Activated naive CD4-positive, alpha-beta T cell treated with anti-CD3 and anti-CD28 coated beads, Interleukin-2, amount 50 U/mL, for 72 hours (primary cell): ENCODE data around the gene CSH2. TPM values are rescaled to one million over a fixed set of nuclear protein-coding genes. Genes with fewer than 3 reads are reported as not detected.
"Not testable (repeated sequence)": the region's sequence is repeated elsewhere in the genome, so short reads cannot be mapped to it uniquely, and the experiment has no call there.

Source experiments
- ATAC-seq, 2 donors: fragments of 150-1000 bp; cut with Tn5 transposase; 2 replicates each; pipeline ENCODE4 v1.10.0; 2021; ENCODE audit warnings: mild to moderate bottlenecking in 2 of 2, moderate library complexity in 2 of 2
- DNase-seq, 2 donors: peaks; one replicate each; pipeline ENCODE4 v3.0.0; 2021 to 2022; ENCODE audit warnings: low spot score in 2 of 2
- H3K27ac Mint-ChIP-seq, 2 donors: one replicate each; pipeline ENCODE4 v1.8.0; 2022; ENCODE audit warnings: mild to moderate bottlenecking in 2 of 2, mixed read lengths in 2 of 2
- H3K36me3 Mint-ChIP-seq, 2 donors: one replicate each; pipeline ENCODE4 v1.8.0; 2022; ENCODE audit warnings: mixed read lengths in 2 of 2
- H3K9me3 Mint-ChIP-seq, 2 donors: one replicate each; pipeline ENCODE4 v1.8.0; 2022; ENCODE audit warnings: mixed read lengths in 2 of 2
- total RNA-seq, 2 donors: library from RNA; stranded (reverse); gene quantifications; one replicate each; pipeline ENCODE4 v1.2.3, GENCODE V29; 2022

Gene CSH2
- total RNA-seq, 2 donors from 2014 or later, result 2.2 to 2.4 TPM

DNA sequence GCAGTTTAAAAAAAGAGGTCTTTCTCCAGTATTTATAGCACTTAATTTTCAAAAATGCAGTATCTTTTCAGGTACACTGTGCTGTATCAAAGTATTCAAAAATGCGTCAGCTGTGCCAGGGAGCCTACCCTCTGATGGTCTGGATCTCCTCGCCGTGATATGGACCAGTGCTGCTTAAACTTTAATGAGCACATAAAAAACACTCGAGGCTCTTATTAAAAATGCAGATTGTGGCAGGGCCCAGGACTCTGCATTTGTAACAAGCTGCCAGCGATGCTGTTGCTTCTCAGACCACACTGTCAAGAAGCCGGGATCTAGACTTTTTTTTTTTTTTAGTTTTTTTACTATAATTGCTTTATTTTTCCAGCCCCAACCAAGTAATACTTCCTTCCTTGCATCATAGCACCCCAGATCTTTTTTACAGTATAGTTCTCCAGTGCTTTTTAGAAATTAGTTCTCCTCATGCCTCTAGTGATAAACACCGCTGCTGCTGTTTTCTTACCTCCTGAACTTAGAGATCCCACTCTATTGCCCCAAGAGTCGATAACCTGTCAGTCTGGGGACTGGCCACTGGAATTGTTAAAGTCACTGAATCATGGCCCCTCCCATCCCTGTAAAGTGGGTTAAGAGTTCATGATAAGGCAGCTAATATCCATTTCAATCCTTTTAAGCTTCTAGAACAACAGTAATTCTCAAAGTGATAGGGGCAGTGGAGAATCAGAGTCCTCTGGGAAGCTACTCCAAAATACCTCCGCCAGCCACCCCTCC lies 29.4 kb downstream of the CSH2 start:
- Mint-ChIP-seq H3K27ac (peak overlapping the region; percentile 94 to 97), H3K9me3 (peaks cover 7 to 10% of the 10 kb centered on the region in 2 donors), H3K36me3 (peaks cover 26 to 28% of the 10 kb centered on the region in 2 donors)
- ATAC-seq (no peak), DNase-seq (no peak)

DNA sequence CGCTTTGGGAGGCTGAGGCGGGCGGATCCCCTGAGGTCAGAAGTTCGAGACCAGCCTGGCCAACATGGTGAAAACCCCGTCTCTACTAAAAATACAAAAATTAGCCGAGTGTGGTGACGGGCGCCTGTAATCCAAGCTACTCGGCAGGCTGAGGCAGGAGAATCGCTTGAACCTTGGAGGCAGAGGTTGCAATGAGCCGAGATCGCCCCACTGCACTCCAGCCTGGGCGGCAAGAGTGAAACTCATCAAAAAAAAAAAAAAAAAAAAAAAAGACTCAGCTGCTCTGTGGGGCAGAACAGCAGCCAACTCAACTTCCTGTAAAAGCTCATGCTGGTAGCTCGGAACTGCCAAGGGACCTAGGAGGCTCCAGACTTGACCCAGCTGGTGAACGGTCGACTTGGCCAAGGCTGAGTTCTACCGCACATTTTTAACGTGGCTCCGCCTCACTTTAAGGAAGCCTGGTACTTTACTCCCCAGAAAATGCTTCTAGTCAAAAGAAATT lies 30.0 kb downstream of the CSH2 start:
- ATAC-seq, result peak; percentile 19 to 30
- peaks cover 26 to 28% of the 10 kb centered on the region in 2 donors for H3K36me3 Mint-ChIP-seq

DNA sequence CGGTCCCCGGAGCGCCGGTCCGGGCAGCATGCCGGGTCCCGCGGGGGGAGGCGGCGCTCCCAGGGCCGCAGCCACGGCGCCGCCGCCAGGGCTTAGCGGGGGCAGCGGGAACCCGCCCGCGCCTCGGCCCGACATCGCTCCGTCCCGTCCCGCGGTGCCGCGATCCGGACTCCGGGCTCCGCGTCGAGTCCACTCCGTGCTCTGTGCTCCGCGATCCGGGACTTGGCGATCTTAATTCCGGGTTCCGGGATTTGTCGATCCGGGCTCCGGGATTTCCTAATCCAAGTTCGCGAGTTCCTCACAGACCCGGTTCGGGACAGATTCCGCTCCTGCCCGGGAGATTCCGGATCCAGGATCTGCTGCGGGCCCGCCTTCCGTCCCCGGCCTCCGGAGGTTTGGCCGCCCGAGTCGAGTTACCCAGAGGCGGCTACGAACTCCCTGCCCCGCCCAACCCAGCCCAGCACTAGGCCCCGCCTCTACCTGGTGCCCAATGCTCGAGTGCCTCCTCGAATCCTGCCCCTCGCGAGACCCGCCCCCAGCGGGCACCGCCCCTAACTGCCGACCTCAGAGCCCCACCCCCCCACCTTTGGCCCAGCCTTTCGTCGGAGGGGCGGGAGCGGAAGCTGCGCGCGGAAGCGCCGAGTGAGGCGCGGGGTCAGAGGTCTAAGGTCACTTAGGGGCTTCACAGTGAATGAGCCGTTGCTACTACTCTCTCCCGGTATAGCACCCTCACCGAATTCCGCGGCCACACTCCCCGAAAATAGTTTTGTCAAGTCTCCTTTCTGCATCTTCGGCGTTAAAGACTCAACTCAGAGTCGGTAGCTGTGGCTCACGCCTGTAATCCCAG lies 30.7 kb downstream of the CSH2 start, which contains the start of gene SMARCD2:
Gene SMARCD2, minus strand, starts transcription at position 146 of the 847 bp plus-strand sequence. Its CDS starts 11 bp downstream, at position 135.
- Mint-ChIP-seq H3K27ac (peak within 1 kb of the TSS; percentile 94 to 99), H3K9me3 (peaks cover under 1 to 1% of the 10 kb centered on the region in 2 donors), H3K36me3 (peaks cover 20 to 22% of the 10 kb centered on the region in 2 donors)
- DNase-seq (peak; percentile 97 to 99), ATAC-seq (peak; percentile 91 to 93)

More for the DNA sequence above, 30.0 kb downstream of the CSH2 start:
- DNase-seq, H3K9me3 Mint-ChIP-seq: not testable (repeated sequence)
- H3K27ac Mint-ChIP-seq, result peak overlapping the region; percentile 94 to 97

DNA sequence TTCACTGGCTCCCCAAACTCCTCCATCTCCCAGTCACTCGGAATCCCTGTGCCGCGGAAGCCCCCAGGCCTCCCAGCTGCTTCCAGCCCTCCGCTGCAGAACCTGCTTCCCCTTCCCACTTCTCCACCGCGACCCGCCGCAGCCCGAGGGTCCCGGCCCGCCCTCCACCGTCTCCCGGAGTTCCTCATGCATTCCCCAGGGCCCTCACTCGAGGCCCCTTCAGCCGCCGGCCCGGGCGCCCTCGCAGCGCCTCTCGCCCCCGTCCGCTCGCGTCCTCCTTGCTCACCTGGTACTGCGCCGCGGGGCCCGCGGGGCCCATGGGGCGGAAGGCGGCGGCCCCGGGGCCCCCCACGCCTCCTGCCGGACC lies 31.3 kb downstream of the CSH2 start:
- ATAC-seq (peak; percentile 9 to 30), DNase-seq (no peak)
- Mint-ChIP-seq H3K36me3 (peaks cover 19 to 20% of the 10 kb centered on the region in 2 donors), H3K27ac (peak overlapping the region; percentile 94 to 99), H3K9me3 (no peaks in the 10 kb centered on the region)

DNA sequence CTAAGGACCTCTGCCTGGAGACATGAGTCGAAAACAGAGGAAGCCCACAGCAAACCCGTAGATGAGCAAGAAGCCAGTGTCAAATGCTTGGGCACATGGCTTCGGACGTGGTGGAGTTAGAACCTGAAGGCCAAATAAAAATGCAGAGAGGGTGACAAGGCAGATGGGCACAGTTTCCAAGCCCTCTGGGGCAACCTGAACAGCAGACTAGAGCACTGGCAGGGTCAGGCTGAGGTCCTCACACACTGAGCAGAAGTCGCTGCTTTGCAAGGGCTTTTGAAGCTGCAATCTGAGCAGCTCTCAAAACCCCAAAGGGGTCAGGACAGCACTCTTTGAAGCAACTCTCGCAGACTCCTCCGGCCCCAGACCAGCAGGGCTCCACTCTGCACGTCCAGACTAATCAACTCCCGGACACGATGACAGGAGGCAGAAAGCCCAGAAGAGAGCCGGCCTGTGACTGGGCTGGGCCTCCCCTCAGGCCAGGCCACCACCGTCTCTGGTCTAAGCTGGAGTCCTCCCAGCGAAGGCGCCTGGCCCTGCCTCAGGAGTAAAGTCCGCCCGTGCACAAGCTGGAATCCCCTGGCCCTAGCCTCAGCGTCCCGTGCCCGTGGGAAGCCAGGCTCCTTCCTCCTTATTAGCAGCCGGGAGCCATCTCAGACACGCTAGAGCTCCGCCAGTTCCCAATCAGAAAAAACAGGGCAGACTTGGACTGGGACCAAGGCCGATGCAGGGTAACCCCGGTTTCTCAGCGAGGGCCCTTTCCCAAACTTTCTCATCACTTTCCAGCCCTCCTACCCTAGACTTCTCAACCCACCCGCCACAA lies 31.9 kb downstream of the CSH2 start:
- ATAC-seq, result no peak
- H3K27ac Mint-ChIP-seq, result peak overlapping the region; percentile 94 to 99
- peak in 1 of 2 donors; percentile 65 for DNase-seq
- H3K9me3 Mint-ChIP-seq, result no peaks in the 10 kb centered on the region
- H3K36me3 Mint-ChIP-seq, result peaks cover 19 to 20% of the 10 kb centered on the region in 2 donors

DNA sequence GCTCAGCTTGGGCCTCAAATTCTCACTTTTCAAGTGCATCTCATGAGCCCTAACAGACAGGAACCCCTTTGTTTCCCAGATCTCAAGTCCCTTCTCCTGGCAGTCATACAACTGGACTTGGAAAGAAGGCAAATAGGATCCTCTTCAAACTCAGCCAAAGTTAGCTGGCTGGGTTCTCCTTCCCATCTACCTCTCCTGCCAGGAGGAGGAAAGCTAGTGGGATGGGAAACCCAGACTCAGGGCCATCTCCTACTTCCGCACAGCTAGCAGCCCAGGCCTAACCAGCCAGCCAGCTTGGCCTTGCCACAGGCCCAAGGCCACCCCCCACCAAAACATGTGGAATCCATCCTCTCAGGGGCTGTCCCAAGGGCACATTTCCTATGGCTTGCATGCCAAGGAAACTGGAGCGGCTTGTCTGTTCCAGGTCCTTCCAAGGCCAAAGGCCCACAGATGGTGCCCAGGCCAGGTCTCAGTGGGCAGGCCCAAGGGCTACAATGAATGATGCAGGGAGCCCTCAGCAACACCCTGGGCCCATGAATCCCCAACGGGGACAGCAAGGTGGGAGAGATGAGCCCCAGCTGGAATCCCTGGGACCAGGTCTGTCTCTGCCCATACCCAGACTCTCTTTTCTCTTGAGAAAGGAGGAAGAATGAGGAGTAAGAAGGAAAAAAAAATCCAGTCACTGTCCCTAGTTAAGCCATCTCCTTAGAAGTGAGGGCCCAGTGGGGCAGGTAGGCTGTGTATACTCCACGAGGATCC lies 32.7 kb downstream of the CSH2 start:
- ATAC-seq, result no peak

DNA sequence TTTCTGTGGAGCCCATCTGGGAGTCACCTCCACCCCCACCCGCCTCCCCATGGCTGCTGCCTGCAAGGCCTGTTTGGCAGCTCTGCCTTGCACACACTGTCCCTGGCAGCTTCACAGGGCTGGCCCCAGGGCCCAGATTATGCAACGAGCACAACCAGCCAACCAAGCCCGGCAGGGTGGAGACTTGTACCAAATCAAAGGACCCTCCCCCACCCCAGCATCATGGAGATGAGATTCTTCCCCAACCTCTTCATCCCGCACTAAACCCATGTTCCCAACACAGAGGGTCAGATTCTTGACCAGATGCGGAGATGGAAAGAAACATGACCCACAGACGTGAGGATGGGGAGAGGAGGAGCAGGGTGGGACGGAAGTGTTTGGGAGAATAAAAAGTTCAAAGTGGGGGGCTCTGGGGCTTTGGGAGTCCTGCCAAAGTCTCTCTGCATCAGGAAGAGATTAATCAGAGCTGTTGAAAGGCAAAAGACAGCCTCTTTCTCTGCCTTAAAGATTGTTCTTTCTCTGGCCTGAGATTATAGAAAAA lies 34.8 kb downstream of the CSH2 start:
- Mint-ChIP-seq H3K27ac (peak overlapping the region in 1 of 2 donors; percentile 77), H3K36me3 (peaks cover 22 to 33% of the 10 kb centered on the region in 2 donors)

More for the DNA sequence above, 32.7 kb downstream of the CSH2 start:
- no peaks in the 10 kb centered on the region for H3K9me3 Mint-ChIP-seq
- peak overlapping the region; percentile 94 to 96 for H3K27ac Mint-ChIP-seq
- H3K36me3 Mint-ChIP-seq, result peaks cover 19 to 20% of the 10 kb centered on the region in 2 donors
- DNase-seq, result no peak

DNA sequence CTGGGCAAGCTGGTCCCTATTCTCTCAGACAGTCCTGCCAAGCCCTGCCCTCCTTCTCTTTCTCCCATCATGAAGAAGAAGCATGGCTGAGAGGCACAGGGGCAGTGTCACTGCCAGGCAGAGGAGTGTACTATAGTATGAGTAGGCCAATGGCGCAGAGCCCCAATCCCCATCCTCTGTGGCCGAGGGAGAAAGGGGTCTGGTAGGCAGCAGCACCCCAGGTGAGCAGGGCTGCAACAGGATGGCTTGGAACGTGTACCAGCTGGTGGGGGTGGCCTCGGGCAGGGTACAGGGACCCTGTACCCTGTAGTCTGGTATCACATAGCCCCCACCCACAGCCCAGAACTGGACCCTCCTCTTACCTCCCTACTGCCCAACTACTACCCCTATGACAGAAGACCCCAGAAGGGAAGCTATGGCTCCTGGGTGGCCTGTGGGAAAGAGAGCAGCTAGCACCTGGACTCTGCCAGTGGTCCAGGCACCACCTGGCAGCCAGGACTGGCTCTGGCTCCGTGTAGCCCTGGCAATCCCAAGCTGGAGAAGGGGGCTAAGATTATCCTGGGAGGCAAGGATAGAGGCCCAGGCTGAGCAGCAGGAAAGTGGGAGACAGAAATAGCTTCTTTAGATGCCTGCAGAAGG lies 35.4 kb downstream of the CSH2 start:
- Mint-ChIP-seq H3K27ac (peak overlapping the region; percentile 37 to 74), H3K9me3 (no peaks in the 10 kb centered on the region), H3K36me3 (peaks cover 25 to 33% of the 10 kb centered on the region in 2 donors)
- DNase-seq (no peak), ATAC-seq (no peak)

More for the DNA sequence above, 34.8 kb downstream of the CSH2 start:
- DNase-seq, result no peak
- ATAC-seq, result no peak
- no peaks in the 10 kb centered on the region for H3K9me3 Mint-ChIP-seq

DNA sequence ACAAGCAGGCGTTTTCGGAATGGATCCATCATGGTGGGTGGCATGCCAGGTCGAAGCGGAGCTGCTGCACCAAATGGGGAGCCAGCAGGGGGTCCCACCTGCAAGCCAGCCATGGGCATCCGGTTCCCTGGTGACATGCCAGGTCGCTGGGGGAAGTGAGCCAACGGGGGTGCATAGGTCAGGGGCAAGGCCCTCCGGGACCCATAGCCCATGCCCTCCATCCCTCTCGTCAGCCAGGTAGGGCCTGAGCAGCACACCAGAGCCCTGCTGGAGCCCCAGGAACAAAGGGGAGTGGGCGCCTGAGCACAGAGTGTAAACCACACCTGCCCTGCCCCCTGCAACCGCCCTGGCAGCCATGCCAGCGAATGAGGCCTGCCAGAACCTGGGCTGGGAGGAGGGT lies 36.0 kb downstream of the CSH2 start:
- ATAC-seq (no peak), DNase-seq (no peak)
- Mint-ChIP-seq H3K27ac (no peak overlapping the region), H3K36me3 (peaks cover 25 to 33% of the 10 kb centered on the region in 2 donors), H3K9me3 (no peaks in the 10 kb centered on the region)

DNA sequence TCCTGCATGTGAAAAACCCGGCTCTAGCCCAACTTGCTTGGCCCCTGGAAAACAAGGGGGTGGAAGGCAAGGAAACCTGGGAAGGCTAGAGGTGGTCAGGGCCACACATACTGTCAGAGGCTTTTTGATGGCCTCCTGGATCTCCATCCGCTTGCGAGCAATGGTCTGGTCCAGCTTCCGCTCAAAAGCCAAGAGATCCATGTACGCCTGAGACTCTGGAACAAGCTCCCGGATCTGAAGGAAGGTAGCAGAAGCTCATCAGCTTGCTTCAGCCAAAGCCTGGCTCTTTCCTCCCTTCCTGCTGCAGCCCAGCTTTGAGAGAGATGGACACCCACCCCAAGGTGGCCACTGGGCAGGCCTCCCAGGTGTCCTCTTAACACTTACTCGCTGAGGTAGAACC lies 36.7 kb downstream of the CSH2 start:
- H3K27ac Mint-ChIP-seq, result no peak overlapping the region
- DNase-seq (no peak), ATAC-seq (no peak)
- H3K36me3 Mint-ChIP-seq, result peaks cover 21 to 35% of the 10 kb centered on the region in 2 donors
- no peaks in the 10 kb centered on the region for H3K9me3 Mint-ChIP-seq

DNA sequence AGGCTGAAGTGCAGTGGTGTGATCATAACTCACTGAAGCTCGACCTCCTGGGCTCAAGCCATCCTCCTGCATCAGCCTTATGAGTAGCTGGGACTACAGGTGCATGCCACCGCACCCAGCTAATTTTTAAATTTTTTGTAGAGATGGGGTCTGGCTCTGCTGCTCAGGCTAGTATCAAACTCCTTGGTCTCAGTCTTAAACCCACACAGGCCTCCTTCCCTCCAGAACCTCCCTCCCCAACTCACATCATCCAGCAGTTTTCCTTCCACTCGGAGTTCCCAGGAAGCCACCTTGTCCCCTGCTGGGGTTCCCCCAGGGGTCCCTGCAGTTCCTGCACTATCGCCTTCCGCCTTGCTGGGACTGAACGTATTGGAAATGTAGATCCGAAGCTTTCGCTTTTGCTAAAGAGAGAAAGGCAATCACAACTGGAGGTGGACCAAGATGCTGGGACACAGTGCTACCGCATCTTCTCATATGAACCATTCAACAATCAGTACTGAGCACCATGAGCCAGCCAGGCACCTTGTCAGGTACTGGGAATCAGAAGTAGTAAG lies 38.2 kb downstream of the CSH2 start:
- peaks cover 20 to 32% of the 10 kb centered on the region in 2 donors for H3K36me3 Mint-ChIP-seq
- ATAC-seq (no peak), DNase-seq (no peak)
- H3K9me3 Mint-ChIP-seq, result no peaks in the 10 kb centered on the region
- H3K27ac Mint-ChIP-seq, result peak overlapping the region; percentile 20 to 88

DNA sequence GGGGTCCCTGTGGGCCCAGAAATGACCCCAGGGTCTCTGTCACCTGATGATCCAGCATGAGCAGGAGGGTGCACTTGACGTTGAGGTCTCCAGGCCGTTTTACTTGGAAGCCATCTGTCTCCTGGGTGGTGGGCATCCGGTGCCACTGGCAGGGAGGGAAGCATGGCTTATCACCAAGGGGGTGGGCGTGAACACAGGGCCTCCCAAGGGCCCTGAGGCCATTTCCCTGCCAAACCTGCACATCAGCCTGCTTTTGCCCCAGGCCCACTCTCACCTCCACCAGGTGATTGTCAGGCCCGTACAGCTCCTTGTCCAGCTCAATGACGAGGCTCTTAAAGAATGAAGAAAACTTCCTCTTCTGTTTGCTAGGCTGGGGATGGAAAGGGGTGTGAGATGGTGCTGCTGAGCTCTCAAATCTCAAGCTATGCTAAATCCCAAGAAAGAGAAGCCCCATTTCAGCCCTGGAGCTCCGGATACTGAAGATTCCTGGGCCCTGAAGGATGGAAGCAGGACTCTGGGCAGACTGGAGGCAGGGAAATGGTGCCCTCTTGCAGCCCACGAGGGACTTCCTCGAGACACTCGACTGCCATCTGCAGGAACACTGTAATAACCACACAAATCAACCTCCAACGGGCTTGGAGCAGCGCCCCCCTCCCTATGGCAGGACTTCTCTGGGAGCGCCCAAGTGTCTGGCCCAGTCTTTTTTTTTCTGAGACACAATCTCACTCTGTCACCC lies 38.9 kb downstream of the CSH2 start:
- peaks cover 26 to 38% of the 10 kb centered on the region in 2 donors for H3K36me3 Mint-ChIP-seq
- ATAC-seq, result peak; percentile 73 to 76
- H3K27ac Mint-ChIP-seq, result peak overlapping the region; percentile 20 to 88
- DNase-seq, result peak in 1 of 2 donors; percentile 66
- H3K9me3 Mint-ChIP-seq, result no peaks in the 10 kb centered on the region

DNA sequence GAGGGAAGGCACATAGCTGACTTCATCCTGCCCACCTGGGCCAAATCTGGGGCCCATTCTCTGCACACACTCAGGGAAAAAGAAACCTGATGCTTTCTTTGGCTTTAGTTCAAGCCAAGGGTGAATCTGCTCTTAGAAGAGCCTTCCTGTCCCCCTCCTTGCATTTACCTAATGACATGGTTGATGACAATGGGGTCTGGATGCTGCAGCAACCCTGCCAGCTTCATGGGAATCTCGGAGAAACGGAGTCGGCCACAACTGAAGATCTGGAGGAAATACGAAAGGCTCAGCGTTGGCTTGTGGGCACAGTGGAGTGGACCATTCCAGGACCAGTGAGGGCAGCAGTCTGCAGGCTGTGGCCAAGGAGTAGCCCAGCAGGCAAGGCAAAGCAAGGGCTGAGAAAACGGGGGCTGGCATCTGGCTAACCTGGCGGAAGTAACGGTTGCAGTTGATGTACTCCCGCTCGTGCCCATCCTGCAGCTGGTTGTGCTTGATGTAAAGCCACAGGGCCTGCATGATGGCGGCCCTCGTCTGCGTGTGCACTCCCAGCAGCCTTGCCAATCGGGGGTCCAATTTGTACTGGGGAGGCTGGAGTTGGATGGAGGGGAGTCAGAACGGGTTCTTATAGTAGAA lies 39.6 kb downstream of the CSH2 start:
- DNase-seq (no peak), ATAC-seq (no peak)
- Mint-ChIP-seq H3K9me3 (no peaks in the 10 kb centered on the region), H3K36me3 (peaks cover 33 to 40% of the 10 kb centered on the region in 2 donors), H3K27ac (peak overlapping the region; percentile 84 to 92)
